Measurements from ENCODE around the gene OR1A2.

The OR1A2 gene

DNA sequence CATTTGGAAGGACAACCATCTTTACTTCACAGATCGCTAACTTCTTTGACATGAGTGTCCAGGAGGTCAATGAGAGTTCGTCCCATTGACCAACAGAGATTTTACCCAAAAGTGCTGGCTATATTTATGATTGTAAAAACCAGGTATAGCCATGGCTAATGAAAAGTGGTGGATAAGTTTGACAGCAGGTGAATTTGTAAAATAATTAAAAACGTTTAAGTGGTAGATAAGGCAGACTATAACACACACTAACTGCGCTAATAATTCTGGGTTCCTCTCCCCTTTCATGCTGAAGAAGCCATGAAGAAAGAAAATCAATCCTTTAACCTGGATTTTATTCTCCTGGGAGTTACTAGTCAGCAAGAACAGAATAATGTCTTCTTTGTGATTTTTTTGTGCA is at the start of gene OR1A2:
Gene OR1A2, plus strand, starts transcription at position 301 of the 400 bp plus-strand sequence. Its CDS starts 0 bp downstream, at position 301.
- no peak for TF ChIP-seq CTCF (IDR thresholded peaks at IDR 0.05; ENCODE audit: unreplicated experiment in 3 of 3)
- no peak within 1 kb of the TSS for H3K27ac Mint-ChIP-seq
- no peaks in the 10 kb centered on the region for H3K36me3 Mint-ChIP-seq (ENCODE audit: low read depth)
- peaks cover 21% of the 10 kb centered on the region for H3K9me3 Mint-ChIP-seq
- no peaks in the 10 kb centered on the region for H3K4me1 Mint-ChIP-seq
- peaks cover 5% of the 10 kb centered on the region for H3K27me3 Mint-ChIP-seq (ENCODE audit: low read depth)
- no peak within 1 kb of the TSS for H3K4me3 Mint-ChIP-seq

DNA sequence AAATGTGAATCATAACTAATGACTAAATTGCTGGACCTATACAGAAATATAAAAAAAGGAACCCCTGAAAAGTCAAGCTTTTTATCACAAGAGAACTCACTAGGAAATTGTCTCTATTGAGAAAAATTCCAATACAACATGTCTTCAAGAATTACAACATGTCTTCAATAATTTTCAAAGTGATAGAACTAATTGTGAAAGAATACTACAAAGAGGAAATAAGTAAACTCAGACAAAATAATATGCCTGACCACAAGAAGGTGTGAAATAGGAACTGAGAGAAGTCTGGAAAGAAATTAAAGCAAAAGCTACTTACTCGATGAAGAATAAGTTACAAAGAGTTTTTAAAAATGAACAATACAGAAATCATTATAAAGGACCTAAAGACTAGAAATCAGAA is 40.1 kb upstream of the OR1A2 start:
- Mint-ChIP-seq H3K27ac (no peak overlapping the region), H3K36me3 (ENCODE audit: low read depth) (no peaks in the 10 kb centered on the region), H3K9me3 (peaks cover 9% of the 10 kb centered on the region), H3K4me1 (no peaks in the 10 kb centered on the region), H3K27me3 (ENCODE audit: low read depth) (peaks cover 5% of the 10 kb centered on the region), H3K4me3 (no peak overlapping the region)
- TF ChIP-seq CTCF (IDR thresholded peaks at IDR 0.05; ENCODE audit: unreplicated experiment in 3 of 3) = no peak

DNA sequence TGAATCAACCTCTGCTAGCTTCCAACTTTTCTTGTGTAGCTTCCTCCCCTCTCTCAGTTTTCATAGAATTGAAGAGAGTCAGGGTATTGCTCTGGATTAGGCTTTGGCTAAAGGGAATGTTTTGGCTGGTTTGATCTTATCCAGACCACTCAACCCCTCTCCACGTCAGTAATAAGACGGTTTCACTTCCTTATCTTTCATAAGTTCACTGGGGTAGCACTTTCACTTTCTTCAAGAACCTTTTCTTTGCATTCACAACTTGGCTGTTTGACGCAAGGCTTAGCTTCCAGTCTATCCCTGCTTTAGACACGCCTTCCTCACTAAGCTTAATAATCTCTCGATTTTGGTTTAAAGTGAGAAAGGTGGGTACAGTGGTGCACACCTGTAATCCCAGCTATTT is 29.7 kb upstream of the OR1A2 start:
- TF ChIP-seq CTCF (IDR thresholded peaks at IDR 0.05; ENCODE audit: unreplicated experiment in 3 of 3) = no peak
- H3K4me1 Mint-ChIP-seq = no peaks in the 10 kb centered on the region
- peaks cover 16% of the 10 kb centered on the region for H3K27me3 Mint-ChIP-seq (ENCODE audit: low read depth)
- peaks cover 37% of the 10 kb centered on the region for H3K9me3 Mint-ChIP-seq
- H3K27ac Mint-ChIP-seq = no peak overlapping the region
- no peaks in the 10 kb centered on the region for H3K36me3 Mint-ChIP-seq (ENCODE audit: low read depth)
- H3K4me3 Mint-ChIP-seq = no peak overlapping the region

DNA sequence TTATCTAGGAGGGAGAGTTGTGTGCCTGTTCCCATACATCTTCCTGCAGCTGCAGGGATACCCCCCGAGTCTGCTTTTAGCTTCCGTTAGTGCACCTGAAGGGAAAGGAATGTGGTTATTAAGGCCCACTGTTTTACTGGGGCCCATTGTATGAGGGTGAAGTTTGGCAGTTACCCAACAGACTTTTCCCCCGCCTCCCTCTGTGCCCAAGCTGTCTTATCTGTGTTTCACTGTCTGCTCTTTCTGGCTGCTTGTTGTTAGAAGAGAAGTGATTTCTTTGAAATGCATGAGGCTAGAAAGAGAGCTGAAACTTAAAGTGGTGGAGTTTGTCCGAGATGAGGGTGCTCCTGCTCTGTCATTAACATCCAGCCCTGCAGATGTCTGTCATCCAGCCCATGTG is 7.4 kb upstream of the OR1A2 start:
- Mint-ChIP-seq H3K36me3 (ENCODE audit: low read depth) (no peaks in the 10 kb centered on the region), H3K9me3 (peaks cover 3% of the 10 kb centered on the region), H3K27ac (no peak overlapping the region), H3K4me3 (no peak overlapping the region), H3K4me1 (no peaks in the 10 kb centered on the region), H3K27me3 (ENCODE audit: low read depth) (no peaks in the 10 kb centered on the region)
- TF ChIP-seq CTCF (IDR thresholded peaks at IDR 0.05; ENCODE audit: unreplicated experiment in 3 of 3) = no peak

GRCh38 chr17:3207367-3207766 is 10.0 kb downstream of the OR1A2 start, which contains the start of gene OR1A1:
Gene OR1A1, plus strand, starts transcription at chr17:3207667. Its CDS starts 7,954 bp downstream, at chr17:3215621.
- no peak within 1 kb of the TSS for H3K4me3 Mint-ChIP-seq
- peaks cover 3% of the 10 kb centered on the region for H3K27me3 Mint-ChIP-seq (ENCODE audit: low read depth)
- H3K9me3 Mint-ChIP-seq = peaks cover 15% of the 10 kb centered on the region
- no peak for TF ChIP-seq CTCF (IDR thresholded peaks at IDR 0.05; ENCODE audit: unreplicated experiment in 3 of 3)
- no peaks in the 10 kb centered on the region for H3K4me1 Mint-ChIP-seq
- no peak within 1 kb of the TSS for H3K27ac Mint-ChIP-seq
- no peaks in the 10 kb centered on the region for H3K36me3 Mint-ChIP-seq (ENCODE audit: low read depth)

- H3K27ac Mint-ChIP-seq = no peak overlapping the region
- no peaks in the 10 kb centered on the region for H3K36me3 Mint-ChIP-seq (ENCODE audit: low read depth)
- H3K4me1 Mint-ChIP-seq = no peaks in the 10 kb centered on the region
- no peak overlapping the region for H3K4me3 Mint-ChIP-seq
- H3K27me3 Mint-ChIP-seq (ENCODE audit: low read depth) = peaks cover 3% of the 10 kb centered on the region
- no peak for TF ChIP-seq CTCF (IDR thresholded peaks at IDR 0.05; ENCODE audit: unreplicated experiment in 3 of 3)
- H3K9me3 Mint-ChIP-seq = peaks cover 16% of the 10 kb centered on the region
Observed at GRCh38 chr17:3208484-3208883, 11.2 kb downstream of the OR1A2 start.
